WTC11 (cell line): ENCODE data around the gene PVALEF. TPM values are rescaled to one million over a fixed set of nuclear protein-coding genes. Genes with fewer than 3 reads are reported as not detected.

ENCODE experiments used
- ATAC-seq: fragments of 200-7000 bp; cut with Tn5 transposase; 2 replicates; pipeline ENCODE4 v1.10.0; 2021; ENCODE audit warnings: mild to moderate bottlenecking, moderate library complexity
- CTCF ChIA-PET: fragments of 300-600 bp; sonication (Branson Sonifier 250); formaldehyde crosslinking; loops from one replicate; lab custom pipeline; 2021; ENCODE audit warnings: antibody characterized with exemption; lab: Charles Lee
- POLR2A ChIA-PET: fragments of 350-600 bp; sonication (Branson Sonifier 250); formaldehyde crosslinking; loops from one replicate; lab custom pipeline; 2021; ENCODE audit warnings: antibody characterized with exemption; lab: Charles Lee
- DNase-seq: peaks from one replicate; pipeline ENCODE4 v3.0.0; 2021; ENCODE audit warnings: low spot score
- H3K27ac Mint-ChIP-seq: 2 replicates; pipeline ENCODE4 v1.8.0; 2021; ENCODE audit warnings: mixed read lengths
- H3K27me3 Mint-ChIP-seq: 2 replicates; pipeline ENCODE4 v1.8.0; 2021; ENCODE audit warnings: low read depth, mild to moderate bottlenecking, moderate library complexity, mixed read lengths
- H3K36me3 Mint-ChIP-seq: 2 replicates; pipeline ENCODE4 v1.8.0; 2021; ENCODE audit warnings: mixed read lengths
- H3K4me1 Mint-ChIP-seq: 2 replicates; pipeline ENCODE4 v1.8.0; 2022; ENCODE audit warnings: mixed read lengths
- H3K4me3 Mint-ChIP-seq: 2 replicates; pipeline ENCODE4 v1.8.0; 2021; ENCODE audit warnings: mild to moderate bottlenecking, moderate library complexity, mixed read lengths
- H3K9me3 Mint-ChIP-seq: 2 replicates; pipeline ENCODE4 v1.8.0; 2021; ENCODE audit warnings: mixed read lengths
- GABPB1 ChIP-seq: sonication (generic); formaldehyde crosslinking; IDR thresholded peaks from 2 replicates; pipeline ENCODE4 v1.8.1; 2023; ENCODE audit warnings: mild to moderate bottlenecking, missing genetic modification reagents
- GRHL2 ChIP-seq: fragments of 250-450 bp; sonication (Bioruptor Pico); IDR thresholded peaks from 2 replicates; pipeline ENCODE4 v1.8.0; 2022; ENCODE audit warnings: mild to moderate bottlenecking, moderate library complexity; ENCODE audit not compliant: insufficient replicate concordance, severe bottlenecking
- HMGA2 ChIP-seq: fragments of 250-450 bp; sonication (Bioruptor Pico); IDR thresholded peaks from 2 replicates; pipeline ENCODE4 v1.4.0; 2021; ENCODE audit warnings: mild to moderate bottlenecking, moderate library complexity
- IRF2 ChIP-seq: sonication (generic); formaldehyde crosslinking; IDR thresholded peaks from 2 replicates; pipeline ENCODE4 v1.8.0; 2022; ENCODE audit warnings: low read depth, missing genetic modification reagents, borderline replicate concordance
- NFATC4 ChIP-seq: fragments of 250-450 bp; sonication (Bioruptor Pico); IDR thresholded peaks from 2 replicates; pipeline ENCODE4 v1.9.0; 2021; ENCODE audit warnings: mild to moderate bottlenecking
- NR3C1 ChIP-seq: sonication (generic); formaldehyde crosslinking; conservative IDR thresholded peaks from 2 replicates; pipeline ENCODE4 v1.8.1; 2023; ENCODE audit warnings: low read depth, mild to moderate bottlenecking, missing genetic modification reagents
- OVOL2 ChIP-seq: fragments of 250-450 bp; sonication (Bioruptor Pico); IDR thresholded peaks from 2 replicates; pipeline ENCODE4 v1.9.0; 2021; ENCODE audit warnings: mild to moderate bottlenecking, borderline replicate concordance
- RELA ChIP-seq: sonication (generic); formaldehyde crosslinking; IDR thresholded peaks from 2 replicates; pipeline ENCODE4 v1.8.1; 2022; ENCODE audit warnings: missing genetic modification reagents, mild to moderate bottlenecking, borderline replicate concordance
- TP53 ChIP-seq: sonication (generic); formaldehyde crosslinking; IDR thresholded peaks from 2 replicates; pipeline ENCODE4 v1.8.1; 2023; ENCODE audit warnings: mild to moderate bottlenecking, missing genetic modification reagents
- ZNF219 ChIP-seq: sonication (generic); formaldehyde crosslinking; IDR thresholded peaks from 2 replicates; pipeline ENCODE4 v1.8.0; 2023; ENCODE audit warnings: missing genetic modification reagents, mild to moderate bottlenecking, borderline replicate concordance
- ZNF232 ChIP-seq: sonication (generic); formaldehyde crosslinking; IDR thresholded peaks from 2 replicates; pipeline ENCODE4 v1.8.0; 2022; ENCODE audit warnings: mild to moderate bottlenecking, missing genetic modification reagents
- ZNF671 ChIP-seq: fragments of 250-450 bp; sonication (Bioruptor Pico); IDR thresholded peaks from 2 replicates; pipeline ENCODE4 v1.8.0; 2021; ENCODE audit warnings: mild to moderate bottlenecking
- total RNA-seq: library from RNA; stranded (reverse); gene quantifications from 3 replicates; pipeline ENCODE4 v1.2.3, GENCODE V29; 2021
- TF ChIP-seq, protein P1 (sequence below): sonication (generic); formaldehyde crosslinking; IDR thresholded peaks from 2 replicates; pipeline ENCODE4 v1.8.1; 2023; ENCODE audit warnings: mild to moderate bottlenecking, missing genetic modification reagents, moderate library complexity
- TF ChIP-seq, protein P2 (sequence below): sonication (generic); formaldehyde crosslinking; IDR thresholded peaks from 2 replicates; pipeline ENCODE4 v1.8.1; 2022; ENCODE audit warnings: mild to moderate bottlenecking, missing genetic modification reagents, moderate library complexity, borderline replicate concordance
- TF ChIP-seq, protein P3 (sequence below): fragments of 250-450 bp; sonication (Bioruptor Pico); IDR thresholded peaks from 2 replicates; pipeline ENCODE4 v1.9.0; 2021; ENCODE audit warnings: mild to moderate bottlenecking, borderline replicate concordance
- TF ChIP-seq, protein P4 (sequence below): sonication (generic); formaldehyde crosslinking; IDR thresholded peaks from 2 replicates; pipeline ENCODE4 v1.8.1; 2023; ENCODE audit warnings: mild to moderate bottlenecking, moderate library complexity, missing genetic modification reagents
- TF ChIP-seq, protein P5 (sequence below): sonication (generic); formaldehyde crosslinking; conservative IDR thresholded peaks from 2 replicates; pipeline ENCODE4 v1.8.1; 2022; ENCODE audit warnings: mild to moderate bottlenecking, missing genetic modification reagents

PVALEF gene
- total RNA-seq, 1 experiment from 2014 or later = not detected

DNA sequence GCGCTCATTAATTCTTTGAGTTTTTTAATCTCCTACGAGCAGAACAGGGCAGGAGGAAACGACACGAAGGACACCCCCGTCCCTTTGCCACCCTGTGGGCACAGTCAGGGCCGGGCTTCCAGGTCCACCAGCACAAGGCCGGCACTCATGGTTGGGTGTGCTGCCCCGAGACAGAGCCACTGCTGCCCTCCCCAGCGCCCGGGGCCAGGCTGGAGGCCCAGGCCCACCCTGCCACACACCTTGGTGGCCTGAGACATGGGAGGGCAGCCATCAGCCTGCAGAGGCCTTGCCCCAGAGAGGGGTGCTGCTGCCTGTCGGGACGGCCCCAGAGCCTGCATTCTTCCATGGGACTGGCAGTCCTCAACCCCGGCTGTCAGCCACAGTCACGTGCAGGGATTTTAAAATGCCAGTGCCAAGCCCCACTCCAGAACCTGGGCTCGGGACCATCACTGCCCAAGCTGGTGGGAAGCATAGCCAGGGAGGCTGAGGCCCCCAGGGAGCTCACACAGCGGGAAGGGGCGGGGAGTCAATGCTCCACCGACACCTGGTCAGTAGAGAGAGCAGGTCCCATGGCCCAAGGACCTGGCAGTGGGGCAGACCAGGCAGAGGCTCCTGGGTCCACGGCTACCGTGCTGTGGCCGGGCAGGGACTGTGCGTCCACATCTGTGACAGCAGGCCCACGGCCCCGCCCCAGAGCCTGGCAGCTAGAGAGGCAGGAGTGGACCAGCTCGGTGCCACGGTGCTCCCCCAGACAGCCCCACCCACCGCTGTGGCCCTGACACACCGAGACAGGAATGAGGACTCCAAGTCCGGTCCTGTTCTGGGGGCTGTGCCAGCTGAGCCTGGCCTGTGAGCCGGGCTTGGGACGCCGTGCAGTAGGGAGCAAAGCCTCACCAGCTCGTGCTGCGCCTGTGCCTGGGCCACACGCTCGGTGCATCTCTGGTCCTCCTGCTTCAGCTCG, 29.9 kb downstream of the PVALEF start:
- ATAC-seq (no peak), DNase-seq (no peak)
- peaks cover 2% of the 10 kb centered on the region; the same call in 1 of the 2 replicates for H3K36me3 Mint-ChIP-seq
- no peaks in the 10 kb centered on the region for H3K27me3 Mint-ChIP-seq
- TF ChIP-seq, protein P1, sequence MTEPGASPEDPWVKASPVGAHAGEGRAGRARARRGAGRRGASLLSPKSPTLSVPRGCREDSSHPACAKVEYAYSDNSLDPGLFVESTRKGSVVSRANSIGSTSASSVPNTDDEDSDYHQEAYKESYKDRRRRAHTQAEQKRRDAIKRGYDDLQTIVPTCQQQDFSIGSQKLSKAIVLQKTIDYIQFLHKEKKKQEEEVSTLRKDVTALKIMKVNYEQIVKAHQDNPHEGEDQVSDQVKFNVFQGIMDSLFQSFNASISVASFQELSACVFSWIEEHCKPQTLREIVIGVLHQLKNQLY (CRISPR knock-in tag) = no peak
- TF ChIP-seq RELA (CRISPR knock-in tag) (no peak), IRF2 (no peak), TP53 (no peak), ZNF219 (CRISPR knock-in tag) (no peak), NFATC4 (no peak), HMGA2 (no peak), OVOL2 (CRISPR knock-in tag) (no peak), ZNF232 (CRISPR knock-in tag) (no peak), NR3C1 (no peak), ZNF671 (CRISPR knock-in tag) (no peak), GRHL2 (CRISPR knock-in tag) (no peak), GABPB1 (CRISPR knock-in tag) (no peak)
- TF ChIP-seq, protein P2, sequence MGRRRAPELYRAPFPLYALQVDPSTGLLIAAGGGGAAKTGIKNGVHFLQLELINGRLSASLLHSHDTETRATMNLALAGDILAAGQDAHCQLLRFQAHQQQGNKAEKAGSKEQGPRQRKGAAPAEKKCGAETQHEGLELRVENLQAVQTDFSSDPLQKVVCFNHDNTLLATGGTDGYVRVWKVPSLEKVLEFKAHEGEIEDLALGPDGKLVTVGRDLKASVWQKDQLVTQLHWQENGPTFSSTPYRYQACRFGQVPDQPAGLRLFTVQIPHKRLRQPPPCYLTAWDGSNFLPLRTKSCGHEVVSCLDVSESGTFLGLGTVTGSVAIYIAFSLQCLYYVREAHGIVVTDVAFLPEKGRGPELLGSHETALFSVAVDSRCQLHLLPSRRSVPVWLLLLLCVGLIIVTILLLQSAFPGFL (CRISPR knock-in tag) = no peak
- TF ChIP-seq, protein P3, sequence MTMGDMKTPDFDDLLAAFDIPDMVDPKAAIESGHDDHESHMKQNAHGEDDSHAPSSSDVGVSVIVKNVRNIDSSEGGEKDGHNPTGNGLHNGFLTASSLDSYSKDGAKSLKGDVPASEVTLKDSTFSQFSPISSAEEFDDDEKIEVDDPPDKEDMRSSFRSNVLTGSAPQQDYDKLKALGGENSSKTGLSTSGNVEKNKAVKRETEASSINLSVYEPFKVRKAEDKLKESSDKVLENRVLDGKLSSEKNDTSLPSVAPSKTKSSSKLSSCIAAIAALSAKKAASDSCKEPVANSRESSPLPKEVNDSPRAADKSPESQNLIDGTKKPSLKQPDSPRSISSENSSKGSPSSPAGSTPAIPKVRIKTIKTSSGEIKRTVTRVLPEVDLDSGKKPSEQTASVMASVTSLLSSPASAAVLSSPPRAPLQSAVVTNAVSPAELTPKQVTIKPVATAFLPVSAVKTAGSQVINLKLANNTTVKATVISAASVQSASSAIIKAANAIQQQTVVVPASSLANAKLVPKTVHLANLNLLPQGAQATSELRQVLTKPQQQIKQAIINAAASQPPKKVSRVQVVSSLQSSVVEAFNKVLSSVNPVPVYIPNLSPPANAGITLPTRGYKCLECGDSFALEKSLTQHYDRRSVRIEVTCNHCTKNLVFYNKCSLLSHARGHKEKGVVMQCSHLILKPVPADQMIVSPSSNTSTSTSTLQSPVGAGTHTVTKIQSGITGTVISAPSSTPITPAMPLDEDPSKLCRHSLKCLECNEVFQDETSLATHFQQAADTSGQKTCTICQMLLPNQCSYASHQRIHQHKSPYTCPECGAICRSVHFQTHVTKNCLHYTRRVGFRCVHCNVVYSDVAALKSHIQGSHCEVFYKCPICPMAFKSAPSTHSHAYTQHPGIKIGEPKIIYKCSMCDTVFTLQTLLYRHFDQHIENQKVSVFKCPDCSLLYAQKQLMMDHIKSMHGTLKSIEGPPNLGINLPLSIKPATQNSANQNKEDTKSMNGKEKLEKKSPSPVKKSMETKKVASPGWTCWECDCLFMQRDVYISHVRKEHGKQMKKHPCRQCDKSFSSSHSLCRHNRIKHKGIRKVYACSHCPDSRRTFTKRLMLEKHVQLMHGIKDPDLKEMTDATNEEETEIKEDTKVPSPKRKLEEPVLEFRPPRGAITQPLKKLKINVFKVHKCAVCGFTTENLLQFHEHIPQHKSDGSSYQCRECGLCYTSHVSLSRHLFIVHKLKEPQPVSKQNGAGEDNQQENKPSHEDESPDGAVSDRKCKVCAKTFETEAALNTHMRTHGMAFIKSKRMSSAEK (CRISPR knock-in tag) = no peak
- TF ChIP-seq, protein P4, sequence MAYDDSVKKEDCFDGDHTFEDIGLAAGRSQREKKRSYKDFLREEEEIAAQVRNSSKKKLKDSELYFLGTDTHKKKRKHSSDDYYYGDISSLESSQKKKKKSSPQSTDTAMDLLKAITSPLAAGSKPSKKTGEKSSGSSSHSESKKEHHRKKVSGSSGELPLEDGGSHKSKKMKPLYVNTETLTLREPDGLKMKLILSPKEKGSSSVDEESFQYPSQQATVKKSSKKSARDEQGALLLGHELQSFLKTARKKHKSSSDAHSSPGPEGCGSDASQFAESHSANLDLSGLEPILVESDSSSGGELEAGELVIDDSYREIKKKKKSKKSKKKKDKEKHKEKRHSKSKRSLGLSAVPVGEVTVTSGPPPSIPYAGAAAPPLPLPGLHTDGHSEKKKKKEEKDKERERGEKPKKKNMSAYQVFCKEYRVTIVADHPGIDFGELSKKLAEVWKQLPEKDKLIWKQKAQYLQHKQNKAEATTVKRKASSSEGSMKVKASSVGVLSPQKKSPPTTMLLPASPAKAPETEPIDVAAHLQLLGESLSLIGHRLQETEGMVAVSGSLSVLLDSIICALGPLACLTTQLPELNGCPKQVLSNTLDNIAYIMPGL = no peak
- TF ChIP-seq, protein P5, sequence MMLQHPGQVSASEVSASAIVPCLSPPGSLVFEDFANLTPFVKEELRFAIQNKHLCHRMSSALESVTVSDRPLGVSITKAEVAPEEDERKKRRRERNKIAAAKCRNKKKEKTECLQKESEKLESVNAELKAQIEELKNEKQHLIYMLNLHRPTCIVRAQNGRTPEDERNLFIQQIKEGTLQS (CRISPR knock-in tag) = no peak
- no peaks in the 10 kb centered on the region for H3K9me3 Mint-ChIP-seq
- ChIA-PET CTCF (no interaction called here), POLR2A (no interaction called here)
- no peak overlapping the region for H3K4me3 Mint-ChIP-seq
- H3K4me1 Mint-ChIP-seq = no peaks in the 10 kb centered on the region
- H3K27ac Mint-ChIP-seq = no peak overlapping the region
